GM12878 (cell line): Measurements from ENCODE around the gene GPR173. TPM values are rescaled to one million over a fixed set of nuclear protein-coding genes. Genes with fewer than 3 reads are reported as not detected.

ENCODE experiments used
- ATAC-seq: fragments of 200-7000 bp; cut with Tn5 transposase; 3 replicates; pipeline ENCODE4 v1.9.1; 2020; ENCODE audit warnings: mild to moderate bottlenecking, moderate library complexity
- BruUV-seq: library from RNA; stranded (reverse); fragments of 400-500 nt; replicated peaks from 2 replicates; lab custom pipeline; 2021; lab: Mats Ljungman, UMichigan
- CTCF ChIA-PET: fragments of 300-600 bp; sonication (Branson Sonifier 250); formaldehyde crosslinking; extraction: SDS; loops from one replicate; lab custom pipeline; 2021; ENCODE audit warnings: inconsistent platforms; lab: Yijun Ruan, JAX
- POLR2A ChIA-PET: fragments of 350-600 bp; formaldehyde crosslinking; extraction: SDS; loops from one replicate; lab custom pipeline; 2021; ENCODE audit warnings: inconsistent platforms; lab: Charles Lee
- RAD21 ChIA-PET: fragments of 300-600 bp; sonication (Branson Sonifier 250); formaldehyde crosslinking; loops from one replicate; lab custom pipeline; 2023; ENCODE audit warnings: antibody characterized with exemption; ENCODE audit not compliant: unreplicated experiment; lab: Charles Lee
- SMC1A ChIA-PET: fragments of 300-600 bp; sonication (Branson Sonifier 250); formaldehyde crosslinking; loops from one replicate; lab custom pipeline; 2023; ENCODE audit not compliant: unreplicated experiment, uncharacterized antibody; lab: Charles Lee
- DNase-seq: peaks from one replicate; pipeline ENCODE4 v3.0.0-alpha.2; 2011; ENCODE audit warnings: low read depth, low spot score
- FAIRE-seq: peaks from 3 replicates; lab custom pipeline; 2011; peaks lifted over from hg19 to GRCh38; lab: Jason Lieb, UNC
- H2AFZ ChIP-seq: 2 replicates; pipeline ENCODE4 v1.6.0; 2011; ENCODE audit warnings: low read depth, low read length, control low read depth; ENCODE audit not compliant: control insufficient read depth
- H3K27ac ChIP-seq: 2 replicates; pipeline ENCODE4 v1.5.1; 2011; ENCODE audit warnings: control low read depth; ENCODE audit not compliant: control insufficient read depth, insufficient read depth
- H3K27me3 ChIP-seq, 2 experiments: replicated peaks in 1 of 2; 2 replicates each; pipeline versions ENCODE4 v1.6.0 to v1.6.1; 2011; ENCODE audit warnings: low read length in 1 of 2; ENCODE audit not compliant: control insufficient read depth in 2 of 2, insufficient read depth in 2 of 2
- H3K36me3 ChIP-seq, 2 experiments: 2 replicates each; pipeline ENCODE4 v1.5.1; 2011; ENCODE audit warnings: low read length in 1 of 2; ENCODE audit not compliant: control insufficient read depth in 2 of 2, insufficient read depth in 2 of 2
- H3K4me1 ChIP-seq: 2 replicates; pipeline ENCODE4 v1.6.1; 2011; ENCODE audit warnings: mild to moderate bottlenecking, low read length, moderate library complexity, mixed read lengths; ENCODE audit not compliant: control insufficient read depth, insufficient read depth
- H3K4me2 ChIP-seq: 2 replicates; pipeline ENCODE4 v1.6.0; 2011; ENCODE audit warnings: control low read depth; ENCODE audit not compliant: control insufficient read depth, insufficient read depth
- H3K4me3 ChIP-seq: fragments of 200-600 bp; sonication (generic); 2 replicates; pipeline ENCODE4 v1.5.1; 2016
- H3K79me2 ChIP-seq: 2 replicates; pipeline ENCODE4 v1.6.0; 2011; ENCODE audit warnings: low read length; ENCODE audit not compliant: control insufficient read depth, insufficient read depth
- H3K9ac ChIP-seq: 2 replicates; pipeline ENCODE4 v1.8.0; 2011; ENCODE audit warnings: low read length, control low read depth, mixed read lengths; ENCODE audit not compliant: control insufficient read depth, insufficient read depth
- H3K9me3 ChIP-seq: replicated peaks from 3 replicates; pipeline ENCODE4 v1.5.1; 2011; ENCODE audit warnings: mild to moderate bottlenecking, low read length; ENCODE audit not compliant: control insufficient read depth, insufficient read depth
- H4K20me1 ChIP-seq: 2 replicates; pipeline ENCODE4 v1.6.0; 2011; ENCODE audit not compliant: control insufficient read depth, insufficient read depth
- BHLHE40 ChIP-seq, 2 experiments: fragments of 450-650 bp in 1 of 2; IDR thresholded peaks; 2 replicates each; pipeline ENCODE4 v1.6.1; 2011 to 2017; ENCODE audit warnings: low read depth in 2 of 2, borderline replicate concordance in 1 of 2, improper control_type of control experiment in 1 of 2, low read length in 1 of 2, mild to moderate bottlenecking in 1 of 2
- BRCA1 ChIP-seq: IDR thresholded peaks from 2 replicates; pipeline ENCODE4 v1.6.1; 2011; ENCODE audit warnings: low read depth, low read length, improper control_type of control experiment
- CEBPB ChIP-seq, 2 experiments: fragments of 150-350 bp in 1 of 2; IDR thresholded peaks; 2 replicates each; pipeline ENCODE4 v1.6.1; 2012 to 2014; ENCODE audit warnings: low read depth in 2 of 2, low read length in 2 of 2, borderline replicate concordance in 1 of 2, inconsistent platforms in 1 of 2
- CTCF ChIP-seq, 3 experiments: IDR thresholded peaks in 2 of 3; conservative IDR thresholded peaks in 1 of 3; 2 replicates each; pipeline ENCODE4 v1.5.1; 2011; ENCODE audit warnings: low read depth in 3 of 3, low read length in 3 of 3, mild to moderate bottlenecking in 3 of 3, control low read depth in 2 of 3, moderate library complexity in 2 of 3, inconsistent platforms in 1 of 3, mixed read lengths in 1 of 3; ENCODE audit not compliant: control insufficient read depth in 2 of 3, insufficient read depth in 1 of 3; ENCODE audit errors: extremely low read depth in 1 of 3
- FOS ChIP-seq: IDR thresholded peaks from 3 replicates; pipeline ENCODE4 v1.6.1; 2011; ENCODE audit warnings: borderline replicate concordance; ENCODE audit not compliant: insufficient read length; ENCODE audit errors: extremely low read depth
- IKZF2 ChIP-seq, 2 experiments: fragments of 450-650 bp; IDR thresholded peaks; 2 replicates each; pipeline ENCODE4 v1.6.1; 2017; ENCODE audit warnings: mild to moderate bottlenecking in 2 of 2, moderate library complexity in 2 of 2
- JUNB ChIP-seq: IDR thresholded peaks from 2 replicates; pipeline ENCODE4 v1.6.1; 2016; ENCODE audit warnings: antibody characterized with exemption, mild to moderate bottlenecking
- LARP7 ChIP-seq: fragments of 450-650 bp; IDR thresholded peaks from 2 replicates; pipeline ENCODE4 v1.6.1; 2017; ENCODE audit warnings: mild to moderate bottlenecking
- RAD21 ChIP-seq: IDR thresholded peaks from 2 replicates; pipeline ENCODE4 v1.6.1; 2011; ENCODE audit warnings: mild to moderate bottlenecking, low read depth, low read length, moderate library complexity; ENCODE audit not compliant: insufficient read depth
- RAD51 ChIP-seq: fragments of 450-650 bp; IDR thresholded peaks from 2 replicates; pipeline ENCODE4 v1.6.1; 2016; ENCODE audit warnings: moderate library complexity, mild to moderate bottlenecking, inconsistent platforms
- REST ChIP-seq: IDR thresholded peaks from 2 replicates; pipeline ENCODE4 v1.6.1; 2012; ENCODE audit warnings: mild to moderate bottlenecking, low read depth, low read length
- SMARCA5 ChIP-seq: fragments of 450-650 bp; IDR thresholded peaks from 2 replicates; pipeline ENCODE4 v1.6.1; 2017; ENCODE audit warnings: mild to moderate bottlenecking
- SMC3 ChIP-seq: IDR thresholded peaks from 2 replicates; pipeline ENCODE4 v1.6.1; 2011; ENCODE audit warnings: low read length, improper control_type of control experiment, borderline replicate concordance
- SREBF2 ChIP-seq: IDR thresholded peaks from 2 replicates; pipeline ENCODE4 v1.6.1; 2012; ENCODE audit warnings: mild to moderate bottlenecking, low read length
- ZBTB40 ChIP-seq: fragments of 450-650 bp; IDR thresholded peaks from 2 replicates; pipeline ENCODE4 v1.6.1; 2016; ENCODE audit warnings: mild to moderate bottlenecking, moderate library complexity, borderline replicate concordance
- WGBS: methylation state at CpG from one replicate; pipeline ENCODE4 v1.1.6; 2016; ENCODE audit warnings: low lambda C conversion rate; ENCODE audit not compliant: insufficient replicate concordance, insufficient coverage; ENCODE audit errors: missing lambda C conversion rate; 5-methylcytosine and 5-hydroxymethylcytosine counted together
- in situ Hi-C: fragments of 300-500 bp; cut with MboI; formaldehyde crosslinking; loops from 9 replicates; pipeline ENCODE4 v1.14.3; 2018; ENCODE audit warnings: mixed read lengths
- intact Hi-C: fragments of 100-400 bp; cut with micrococcal nuclease; formaldehyde crosslinking; loops from one replicate; pipeline ENCODE4 v1.14.2; 2022; ENCODE audit not compliant: unreplicated experiment
- polyA plus RNA-seq, 11 experiments: library from polyadenylated mRNA; depleted of rRNA in 4 of 11; unstranded in 6 of 11; stranded (reverse) in 5 of 11; fragments of >200 nt; fragmentation: Nextera tagmentation in 4 of 11; fragmentation: Illumina TruSeq in 1 of 11; extraction: Ambion mirVana in 4 of 11; extraction: Trizol in 1 of 11; gene quantifications; 1 replicate in 1 of 11; 2 replicates in 10 of 11; pipeline versions ENCODE4 v1.2.1 to v1.2.3, GENCODE V29; 2011 to 2016; ENCODE audit warnings: inconsistent platforms in 2 of 11, missing spikeins in 2 of 11, low read depth in 1 of 11
- total RNA-seq, 4 experiments: library from RNA; depleted of rRNA in 3 of 4; stranded (reverse); fragments of >200 nt in 3 of 4; fragmentation: Illumina TruSeq in 1 of 4; extraction: Trizol in 1 of 4; gene quantifications; 2 replicates each; pipeline versions ENCODE4 v1.2.1 to v1.2.3, GENCODE V29; 2013 to 2021

The GPR173 gene
- total and polyA plus RNA-seq, 10 of the 15 experiments (the other 5 are each of a cell fraction or from before 2014, with no cell fraction given): 0.04 to 0.24 (median 0.12) TPM; not detected in 4

- ATAC-seq (peak; percentile 83), DNase-seq (no peak), FAIRE-seq (peak; percentile 68)
- peak overlapping the region; percentile 36; the same call in 1 of the 2 replicates for H3K9ac ChIP-seq
- intact Hi-C loops: loop anchor here (1.0 kb wide), 2 partner anchors 11 to 22 kb away; partner anchors contain the start of gene TSPYL2
- POLR2A ChIA-PET: no interaction called here
- SMC1A ChIA-PET: no interaction called here
- H2AFZ ChIP-seq: peak overlapping the region; percentile 69
- no peaks in the 10 kb centered on the region for H3K4me1 ChIP-seq
- H3K79me2 ChIP-seq: peaks cover 6% of the 10 kb centered on the region
- CTCF ChIA-PET: interaction anchor here (1.0 kb wide), 1 partner anchor 21 kb away, joined by 5 read pairs; no protein-coding TSS in a partner anchor
- RAD21 ChIA-PET: no interaction called here
- no peaks in the 10 kb centered on the region for H3K27me3 ChIP-seq
- in situ Hi-C loops: no loop called here
- no TSS peak for BruUV-seq
- H3K4me2 ChIP-seq: peak overlapping the region; percentile 91
- H3K27ac ChIP-seq: peak overlapping the region; percentile 45
- no peaks in the 10 kb centered on the region for H4K20me1 ChIP-seq
- WGBS: 51% methylated on average over 16 of the region's 16 CpGs
- H3K9me3 ChIP-seq: no peaks in the 10 kb centered on the region
- H3K36me3 ChIP-seq: no peaks in the 10 kb centered on the region
- H3K4me3 ChIP-seq: peak overlapping the region; percentile 31; the same call in 1 of the 2 replicates
- peak; percentile 34 to 58; a peak in 1 of 4 replicates for TF ChIP-seq IKZF2 (IDR thresholded peaks at IDR 0.05)
- no peak for TF ChIP-seq FOS
- no peak for TF ChIP-seq BHLHE40 (IDR thresholded peaks at IDR 0.05; ENCODE audit: borderline replicate concordance in 1 of 2, low read depth in 2 of 2, low read length in 1 of 2)
- no peak for TF ChIP-seq CEBPB (IDR thresholded peaks at IDR 0.05; ENCODE audit: borderline replicate concordance in 1 of 2, low read depth in 2 of 2, low read length in 2 of 2)
- TF ChIP-seq LARP7: no peak
- peak; percentile 96 for TF ChIP-seq SMARCA5
- no peak for TF ChIP-seq SREBF2
- TF ChIP-seq BRCA1: no peak
- peak; percentile 41 to 59 (median 56); a peak in 5 of 6 replicates for TF ChIP-seq CTCF (IDR thresholded peaks at IDR 0.05 in 2 of 3, conservative IDR thresholded peaks at IDR 0.05 in 1 of 3; ENCODE audit: control insufficient read depth in 2 of 3, extremely low read depth in 1 of 3, insufficient read depth in 1 of 3, low read depth in 3 of 3, low read length in 3 of 3)
- TF ChIP-seq JUNB: no peak
- TF ChIP-seq ZBTB40: no peak
- peak; percentile 66 for TF ChIP-seq RAD21
- TF ChIP-seq RAD51: no peak
- no peak for TF ChIP-seq REST
- peak; percentile 30; the same call in 1 of the 2 replicates for TF ChIP-seq SMC3
These were observed 44.6 kb downstream of the GPR173 start for GRCh38 chrX:53093177-53093655.
